K562 (cell line): ENCODE results near the gene LYRM7. TPM values are rescaled to one million over a fixed set of nuclear protein-coding genes. Genes with fewer than 3 reads are reported as not detected.

ENCODE experiments used
- ATAC-seq: fragments of 200-7000 bp; cut with Tn5 transposase; 3 replicates; pipeline ENCODE4 v1.9.1; 2020; ENCODE audit warnings: moderate library complexity
- BruUV-seq: library from RNA; stranded (reverse); fragments of 400-500 nt; replicated peaks from 2 replicates; lab custom pipeline; 2021; lab: Mats Ljungman, UMichigan
- CTCF ChIA-PET: fragments of 300-600 bp; formaldehyde crosslinking; extraction: SDS; loops from one replicate; lab custom pipeline; 2021; ENCODE audit warnings: low intra/inter-chr PET ratio; lab: Yijun Ruan, JAX
- POLR2A ChIA-PET: fragments of 300-600, 350-650 bp; sonication (Branson Sonifier 250); formaldehyde crosslinking; extraction: SDS; loops from one replicate; lab custom pipeline; 2021; ENCODE audit warnings: antibody characterized with exemption, inconsistent platforms; lab: Yijun Ruan, JAX
- DNase-seq, 4 experiments: peaks; one replicate each; pipeline versions ENCODE4 v3.0.0 to v3.0.0-alpha.2; 2011 to 2018; ENCODE audit warnings: low spot score in 3 of 4, mixed read lengths in 3 of 4; ENCODE audit errors: extremely low read depth in 1 of 4
- FAIRE-seq: peaks from 2 replicates; lab custom pipeline; 2011; peaks lifted over from hg19 to GRCh38; lab: Jason Lieb, UNC
- H2AFZ ChIP-seq: 2 replicates; pipeline ENCODE4 v1.6.0; 2011; ENCODE audit warnings: low read depth, low read length, control low read depth, inconsistent platforms
- H3K27ac ChIP-seq: fragments of 200-600 bp; 3 replicates; pipeline ENCODE4 v1.8.0; 2011; ENCODE audit warnings: low read depth, mild to moderate bottlenecking, control low read depth, inconsistent platforms, low read length, moderate library complexity, mixed read lengths; ENCODE audit errors: extremely low read depth
- H3K27me3 ChIP-seq, 2 experiments: fragments of 300-600 bp in 1 of 2; 2 replicates in 1 of 2; 3 replicates in 1 of 2; pipeline versions ENCODE4 v1.6.0 to v1.8.0; 2011; ENCODE audit warnings: inconsistent platforms in 2 of 2, low read length in 2 of 2, mild to moderate bottlenecking in 1 of 2, mixed read lengths in 1 of 2, moderate library complexity in 1 of 2; ENCODE audit not compliant: control insufficient read depth in 2 of 2, insufficient read depth in 2 of 2
- H3K36me3 ChIP-seq: fragments of 300-600 bp; 3 replicates; pipeline ENCODE4 v1.8.0; 2011; ENCODE audit warnings: mild to moderate bottlenecking, low read length, inconsistent platforms; ENCODE audit not compliant: control insufficient read depth, insufficient read depth
- H3K4me1 ChIP-seq, 2 experiments: fragments of 200-600 bp in 1 of 2; replicated peaks in 1 of 2; 2 replicates in 1 of 2; 3 replicates in 1 of 2; pipeline versions ENCODE4 v1.5.1 to v1.8.0; 2011; ENCODE audit warnings: inconsistent platforms in 2 of 2, low read length in 2 of 2, mild to moderate bottlenecking in 1 of 2, mixed read lengths in 1 of 2, moderate library complexity in 1 of 2; ENCODE audit not compliant: control insufficient read depth in 2 of 2, insufficient read depth in 2 of 2
- H3K4me2 ChIP-seq: 2 replicates; pipeline ENCODE4 v1.6.1; 2011; ENCODE audit warnings: low read length, control low read depth, inconsistent platforms, mixed read lengths; ENCODE audit not compliant: insufficient read depth
- H3K4me3 ChIP-seq: fragments of 200-600 bp; sonication (generic), shearing (Covaris generic); 2 replicates; pipeline ENCODE4 v1.5.1; 2016; ENCODE audit warnings: control low read depth, inconsistent platforms
- H3K79me2 ChIP-seq: fragments of 200-600 bp; 3 replicates; pipeline ENCODE4 v1.8.0; 2011; ENCODE audit warnings: low read length, inconsistent platforms; ENCODE audit not compliant: control insufficient read depth, insufficient read depth
- H3K9ac ChIP-seq, 2 experiments: 2 replicates each; pipeline versions ENCODE4 v1.6.0 to v1.6.1; 2011; ENCODE audit warnings: low read depth in 2 of 2, low read length in 2 of 2, control low read depth in 1 of 2, inconsistent platforms in 1 of 2, mild to moderate bottlenecking in 1 of 2, mixed read lengths in 1 of 2; ENCODE audit not compliant: insufficient read depth in 1 of 2
- H3K9me1 ChIP-seq: one replicate; pipeline ENCODE4 v1.6.0; 2011; ENCODE audit warnings: inconsistent platforms, mild to moderate bottlenecking, low read length, moderate library complexity; ENCODE audit not compliant: control insufficient read depth, insufficient read depth
- H3K9me3 ChIP-seq: replicated peaks from 2 replicates; pipeline ENCODE4 v1.5.1; 2011; ENCODE audit warnings: low read depth, low read length, inconsistent platforms; ENCODE audit not compliant: control insufficient read depth, insufficient read depth
- H4K20me1 ChIP-seq: replicated peaks from 2 replicates; pipeline ENCODE4 v1.6.1; 2011; ENCODE audit warnings: low read length, inconsistent platforms, mixed read lengths; ENCODE audit not compliant: control insufficient read depth, insufficient read depth
- ARID3B ChIP-seq: fragments of 250-450 bp; sonication (Bioruptor Pico); IDR thresholded peaks from 2 replicates; pipeline ENCODE4 v1.4.0; 2020; ENCODE audit warnings: borderline replicate concordance
- C11orf30 ChIP-seq: fragments of 450-650 bp; IDR thresholded peaks from 2 replicates; pipeline ENCODE4 v1.6.1; 2016; ENCODE audit warnings: low read depth, mild to moderate bottlenecking
- CCNT2 ChIP-seq: IDR thresholded peaks from 2 replicates; pipeline ENCODE4 v1.6.1; 2011; ENCODE audit warnings: borderline replicate concordance, low read depth, mild to moderate bottlenecking, moderate library complexity, mixed read lengths, low read length; ENCODE audit not compliant: insufficient read length; ENCODE audit errors: extremely low read depth
- EP400 ChIP-seq: fragments of 450-650 bp; IDR thresholded peaks from 2 replicates; pipeline ENCODE4 v1.6.1; 2017; ENCODE audit warnings: antibody characterized with exemption, mild to moderate bottlenecking, moderate library complexity
- ETS1 ChIP-seq: conservative IDR thresholded peaks from 2 replicates; pipeline ENCODE4 v1.6.1; 2011; ENCODE audit warnings: low read depth, mild to moderate bottlenecking, low read length; ENCODE audit not compliant: control insufficient read depth
- RFX1 ChIP-seq: fragments of 450-650 bp; IDR thresholded peaks from 2 replicates; pipeline ENCODE4 v1.6.1; 2016; ENCODE audit warnings: mild to moderate bottlenecking, moderate library complexity
- SMAD1 ChIP-seq: fragments of 150-350 bp; IDR thresholded peaks from 2 replicates; pipeline ENCODE4 v1.6.1; 2014; ENCODE audit warnings: low read length, low read depth; ENCODE audit not compliant: partially characterized antibody
- SMARCE1 ChIP-seq: fragments of 450-650 bp; IDR thresholded peaks from 2 replicates; pipeline ENCODE4 v1.7.1; 2016; ENCODE audit warnings: mild to moderate bottlenecking
- ZBED1 ChIP-seq: IDR thresholded peaks from 2 replicates; pipeline ENCODE4 v1.6.1; 2014
- ZNF316 ChIP-seq: fragments of 450-650 bp; IDR thresholded peaks from 2 replicates; pipeline ENCODE4 v1.6.1; 2016
- ZNF57 ChIP-seq: fragments of 450-650 bp; formaldehyde crosslinking; IDR thresholded peaks from 2 replicates; pipeline ENCODE4 v1.4.0; 2020; ENCODE audit warnings: mild to moderate bottlenecking, moderate library complexity
- ZNF644 ChIP-seq: fragments of 200-800 bp; sonication (Bioruptor generic); IDR thresholded peaks from 2 replicates; pipeline ENCODE4 v1.6.1; 2016; ENCODE audit warnings: low read depth, missing genetic modification characterization, missing compliant biosample characterization
- ZNF79 ChIP-seq: fragments of 250-450 bp; sonication (Bioruptor Pico); IDR thresholded peaks from 2 replicates; pipeline ENCODE4 v1.4.0; 2020; ENCODE audit warnings: low read depth, mild to moderate bottlenecking, moderate library complexity
- in situ Hi-C: fragments of 300-500 bp; cut with MboI; formaldehyde crosslinking; loops from 4 replicates; pipeline ENCODE4 v1.15.0; 2018; ENCODE audit warnings: inconsistent platforms, mixed read lengths
- intact Hi-C: fragments of 100-400 bp; cut with micrococcal nuclease; formaldehyde crosslinking; loops from 2 replicates; pipeline ENCODE4 v1.14.2; 2022
- polyA plus RNA-seq, 8 experiments: library from polyadenylated mRNA; depleted of rRNA in 4 of 8; stranded (reverse) in 5 of 8; unstranded in 3 of 8; fragments of >200 nt; fragmentation: Nextera tagmentation in 2 of 8; fragmentation: Illumina TruSeq in 1 of 8; extraction: Ambion mirVana in 2 of 8; extraction: Trizol in 1 of 8; gene quantifications; 2 replicates each; pipeline versions ENCODE4 v1.2.1 to v1.2.3, GENCODE V29; 2011 to 2014; ENCODE audit warnings: inconsistent platforms in 1 of 8, missing spikeins in 1 of 8
- total RNA-seq, 7 experiments: library from RNA; depleted of rRNA in 6 of 7; stranded (reverse); fragments of >200 nt in 6 of 7; fragmentation: Illumina TruSeq in 2 of 7; extraction: Trizol in 2 of 7; gene quantifications; 2 replicates each; pipeline versions ENCODE4 v1.2.1 to v1.2.3, GENCODE V29; 2011 to 2021; ENCODE audit warnings: low replicate concordance in 1 of 7
- TF ChIP-seq, protein P1 (sequence below): fragments of 450-650 bp; formaldehyde crosslinking; conservative IDR thresholded peaks from 2 replicates; pipeline ENCODE4 v1.4.0; 2022; ENCODE audit warnings: mild to moderate bottlenecking, missing genetic modification characterization

LYRM7 gene
- total and polyA plus RNA-seq, 9 of the 15 experiments (the other 6 are each of a cell fraction or from before 2014, with no cell fraction given), result 16.2 to 70.1 (median 33.3) TPM

DNA sequence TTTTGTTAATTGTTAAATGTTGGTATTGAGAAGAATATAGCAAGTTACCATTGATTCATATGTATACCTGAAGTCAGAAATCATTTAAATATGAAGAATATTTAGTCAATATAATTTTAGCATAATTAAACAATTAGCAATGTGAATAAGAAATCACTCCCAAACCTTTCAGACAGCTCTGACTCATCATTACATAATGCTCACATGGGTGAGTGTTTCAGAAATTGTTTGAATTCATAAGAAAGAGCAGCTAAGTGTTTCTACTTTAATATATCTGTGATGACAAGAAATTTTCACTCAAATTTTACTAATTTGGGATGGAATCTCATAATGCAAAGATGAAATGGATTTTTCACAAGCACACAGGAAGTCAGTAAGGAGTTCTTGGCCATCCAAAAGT lies 51.1 kb downstream of the LYRM7 start (continued):
- no peak for TF ChIP-seq ZNF644 (tag)
- TF ChIP-seq SMARCE1, result no peak
- TF ChIP-seq, protein P1, sequence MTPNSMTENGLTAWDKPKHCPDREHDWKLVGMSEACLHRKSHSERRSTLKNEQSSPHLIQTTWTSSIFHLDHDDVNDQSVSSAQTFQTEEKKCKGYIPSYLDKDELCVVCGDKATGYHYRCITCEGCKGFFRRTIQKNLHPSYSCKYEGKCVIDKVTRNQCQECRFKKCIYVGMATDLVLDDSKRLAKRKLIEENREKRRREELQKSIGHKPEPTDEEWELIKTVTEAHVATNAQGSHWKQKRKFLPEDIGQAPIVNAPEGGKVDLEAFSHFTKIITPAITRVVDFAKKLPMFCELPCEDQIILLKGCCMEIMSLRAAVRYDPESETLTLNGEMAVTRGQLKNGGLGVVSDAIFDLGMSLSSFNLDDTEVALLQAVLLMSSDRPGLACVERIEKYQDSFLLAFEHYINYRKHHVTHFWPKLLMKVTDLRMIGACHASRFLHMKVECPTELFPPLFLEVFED (CRISPR knock-in tag), result no peak
- TF ChIP-seq SMAD1, result no peak
- TF ChIP-seq ZNF79 (CRISPR knock-in tag), result no peak
- no peak for TF ChIP-seq ARID3B (CRISPR knock-in tag)
- TF ChIP-seq EP400, result no peak

GRCh38 chr5:131222731-131223130 lies 52.0 kb downstream of the LYRM7 start:
- Histone ChIP-seq H3K9me3 (no peaks in the 10 kb centered on the region), H3K9ac (no peak overlapping the region), H3K4me3 (no peak overlapping the region), H3K4me2 (no peak overlapping the region), H2AFZ (no peak overlapping the region)
- in situ Hi-C loops, result no loop called here
- no peak for TF ChIP-seq ETS1
- TF ChIP-seq ZNF57 (CRISPR knock-in tag), result no peak
- TF ChIP-seq RFX1, result no peak
- no peak for TF ChIP-seq ZBED1
- no peak for TF ChIP-seq CCNT2
- TF ChIP-seq C11orf30, result peak; percentile 10; the same call in 1 of the 2 replicates
- TF ChIP-seq ZNF316, result peak; percentile 29; the same call in 1 of the 2 replicates
- TF ChIP-seq, all 486 proteins: peak for 2
- intact Hi-C loops, result no loop called here
- no TSS peak for BruUV-seq
- H3K27ac ChIP-seq, result no peak overlapping the region
- no peak for ATAC-seq
- no peaks in the 10 kb centered on the region for H3K79me2 ChIP-seq
- no peaks in the 10 kb centered on the region for H3K36me3 ChIP-seq
- H3K4me1 ChIP-seq, result peaks cover 2 to 4% of the 10 kb centered on the region in 2 experiments; a peak in 2 of 5 replicates
- ChIA-PET CTCF (no interaction called here), POLR2A (no interaction called here)
- no peak for FAIRE-seq
- H3K27me3 ChIP-seq, result peaks cover 0 to 5% of the 10 kb centered on the region in 2 experiments; a peak in 1 of 5 replicates
- DNase-seq, result no peak
- no peaks in the 10 kb centered on the region for H4K20me1 ChIP-seq
- no peaks in the 10 kb centered on the region for H3K9me1 ChIP-seq
